A172 (cell line): ENCODE measurements around the gene BST2. TPM values are rescaled to one million over a fixed set of nuclear protein-coding genes. Genes with fewer than 3 reads are reported as not detected.

Source experiments
- DNase-seq: peaks from one replicate; pipeline ENCODE4 v3.0.0-alpha.2; 2015; ENCODE audit warnings: low spot score
- total RNA-seq: library from RNA; depleted of rRNA; stranded (reverse); fragments of >200 nt; shearing (Covaris generic); gene quantifications from 2 replicates; pipeline ENCODE4 v1.2.3, GENCODE V29; 2014

Gene BST2
- total RNA-seq, 1 experiment from 2014 or later, result 0.29 TPM

- peak; percentile 98 for DNase-seq
Measured at GRCh38 chr19:17419621-17420474, 14.4 kb upstream of the BST2 start, which contains the start of gene MVB12A. Gene MVB12A (plus strand): TSS chr19:17420047. CDS start chr19:17420136, 89 bp downstream.

GRCh38 chr19:17419154-17419620 lies 13.8 kb upstream of the BST2 start:
- no peak for DNase-seq

GRCh38 chr19:17418710-17419109 lies 13.3 kb upstream of the BST2 start:
- DNase-seq, result no peak

GRCh38 chr19:17415121-17415520 lies 9.7 kb upstream of the BST2 start:
- no peak for DNase-seq

- no peak for DNase-seq
Measured at GRCh38 chr19:17414097-17414496, 8.7 kb upstream of the BST2 start.

- DNase-seq, result no peak
Measured at GRCh38 chr19:17411801-17412200, 6.4 kb upstream of the BST2 start.

- no peak for DNase-seq
Measured at GRCh38 chr19:17409990-17410389, 4.6 kb upstream of the BST2 start.

- no peak for DNase-seq
Measured at GRCh38 chr19:17406887-17407196, 1.4 kb upstream of the BST2 start.

- peak; percentile 90 for DNase-seq
Measured at GRCh38 chr19:17406046-17406886, 836 bp upstream of the BST2 start.

GRCh38 chr19:17404621-17405249 lies 695 bp downstream of the BST2 start:
- no peak for DNase-seq

GRCh38 chr19:17404015-17404414 lies 1.4 kb downstream of the BST2 start:
- no peak for DNase-seq

GRCh38 chr19:17402982-17403855 lies 2.2 kb downstream of the BST2 start:
- DNase-seq, result no peak

- DNase-seq, result no peak
Measured at GRCh38 chr19:17401628-17402027, 3.8 kb downstream of the BST2 start.

- no peak for DNase-seq
Measured at GRCh38 chr19:17398902-17399527, 6.4 kb downstream of the BST2 start.

- peak; percentile 60 for DNase-seq
Measured at GRCh38 chr19:17394891-17395415, 10.5 kb downstream of the BST2 start.

- no peak for DNase-seq
Measured at GRCh38 chr19:17393914-17394313, 11.5 kb downstream of the BST2 start, which contains the start of gene CCDC194. Gene CCDC194 (minus strand): TSS chr19:17394196. CDS start chr19:17394158, 38 bp downstream.

GRCh38 chr19:17393002-17393401 lies 12.4 kb downstream of the BST2 start:
- peak; percentile 42 for DNase-seq

GRCh38 chr19:17391371-17392151 lies 13.9 kb downstream of the BST2 start:
- no peak for DNase-seq

GRCh38 chr19:17390665-17391370 lies 14.6 kb downstream of the BST2 start:
- DNase-seq, result peak; percentile 84
